ENCODE results near the gene TBC1D9B.

TBC1D9B gene

DNA sequence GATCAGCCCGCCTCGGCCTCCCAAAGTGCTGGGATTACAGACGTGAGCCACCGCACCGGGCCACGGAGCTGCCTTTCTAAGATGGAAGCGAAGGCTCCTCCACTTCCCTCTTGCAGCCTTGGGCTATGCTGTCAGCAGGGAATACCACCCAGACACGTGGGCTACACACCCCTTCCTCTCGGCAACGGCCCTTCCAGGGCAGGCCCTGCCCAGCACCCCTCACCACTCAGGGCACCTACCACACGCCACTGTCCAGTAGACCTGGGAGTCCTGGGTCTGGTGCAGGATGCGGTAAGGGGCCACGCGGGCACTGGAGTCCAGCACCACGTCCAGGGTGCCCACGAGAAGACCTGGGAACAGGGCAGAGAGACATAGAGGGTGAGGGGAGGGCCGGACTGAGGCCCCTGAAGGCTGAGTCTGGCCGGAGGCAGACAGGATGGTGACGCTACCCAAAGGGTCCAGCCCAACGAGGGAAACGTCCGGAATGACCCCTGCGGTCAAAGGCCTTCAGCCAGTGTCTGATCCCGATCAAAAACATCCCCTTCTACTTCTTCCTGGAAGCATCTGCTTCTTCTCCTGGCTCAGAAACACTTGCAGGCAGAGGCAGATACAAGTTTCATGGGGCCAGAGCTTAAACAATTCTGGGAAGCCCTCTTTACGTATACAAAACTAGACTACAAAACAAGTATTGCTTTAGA lies 3.1 kb downstream of the TBC1D9B start:
- H3K4me1 ChIP-seq (ENCODE audit: control insufficient read depth, insufficient read depth, low read length) = peaks cover 12% of the 10 kb centered on the region
- no peak overlapping the region for H3K4me3 ChIP-seq (ENCODE audit: low read length)
- H3K27me3 ChIP-seq (ENCODE audit: control insufficient read depth, insufficient read depth, low read length) = no peaks in the 10 kb centered on the region
- H3K36me3 ChIP-seq (ENCODE audit: control insufficient read depth, insufficient read depth, low read length) = no peaks in the 10 kb centered on the region
- H3K9me3 ChIP-seq (ENCODE audit: control insufficient read depth, low read length) = no peaks in the 10 kb centered on the region
- no peak overlapping the region for H3K9ac ChIP-seq (ENCODE audit: low read length)

DNA sequence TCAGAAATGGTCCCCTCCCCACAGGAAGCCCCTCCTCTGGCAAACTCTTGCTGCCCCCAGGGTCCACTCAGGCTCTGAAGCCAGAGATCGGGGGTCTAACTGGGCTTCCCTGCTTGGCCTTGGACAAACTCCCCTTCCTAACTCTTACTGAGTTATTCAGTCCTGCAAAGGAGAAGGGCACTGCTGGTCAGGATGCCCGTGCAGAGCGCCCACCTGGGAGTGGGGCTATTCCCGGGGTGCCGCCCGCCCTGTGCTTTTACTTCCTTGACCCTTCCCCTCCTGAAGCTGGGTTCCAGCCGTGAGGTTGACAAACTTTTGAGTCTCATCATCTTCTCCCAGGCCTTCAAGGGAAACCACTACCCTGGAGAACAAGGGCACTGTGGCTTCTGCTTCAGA lies 4.9 kb downstream of the TBC1D9B start:
- Histone ChIP-seq H3K9me3 (ENCODE audit: control insufficient read depth, low read length) (no peaks in the 10 kb centered on the region), H3K9ac (ENCODE audit: low read length) (no peak overlapping the region), H3K27me3 (ENCODE audit: control insufficient read depth, insufficient read depth, low read length) (no peaks in the 10 kb centered on the region), H3K4me1 (ENCODE audit: control insufficient read depth, insufficient read depth, low read length) (peaks cover 12% of the 10 kb centered on the region), H3K36me3 (ENCODE audit: control insufficient read depth, insufficient read depth, low read length) (no peaks in the 10 kb centered on the region), H3K4me3 (ENCODE audit: low read length) (no peak overlapping the region)

DNA sequence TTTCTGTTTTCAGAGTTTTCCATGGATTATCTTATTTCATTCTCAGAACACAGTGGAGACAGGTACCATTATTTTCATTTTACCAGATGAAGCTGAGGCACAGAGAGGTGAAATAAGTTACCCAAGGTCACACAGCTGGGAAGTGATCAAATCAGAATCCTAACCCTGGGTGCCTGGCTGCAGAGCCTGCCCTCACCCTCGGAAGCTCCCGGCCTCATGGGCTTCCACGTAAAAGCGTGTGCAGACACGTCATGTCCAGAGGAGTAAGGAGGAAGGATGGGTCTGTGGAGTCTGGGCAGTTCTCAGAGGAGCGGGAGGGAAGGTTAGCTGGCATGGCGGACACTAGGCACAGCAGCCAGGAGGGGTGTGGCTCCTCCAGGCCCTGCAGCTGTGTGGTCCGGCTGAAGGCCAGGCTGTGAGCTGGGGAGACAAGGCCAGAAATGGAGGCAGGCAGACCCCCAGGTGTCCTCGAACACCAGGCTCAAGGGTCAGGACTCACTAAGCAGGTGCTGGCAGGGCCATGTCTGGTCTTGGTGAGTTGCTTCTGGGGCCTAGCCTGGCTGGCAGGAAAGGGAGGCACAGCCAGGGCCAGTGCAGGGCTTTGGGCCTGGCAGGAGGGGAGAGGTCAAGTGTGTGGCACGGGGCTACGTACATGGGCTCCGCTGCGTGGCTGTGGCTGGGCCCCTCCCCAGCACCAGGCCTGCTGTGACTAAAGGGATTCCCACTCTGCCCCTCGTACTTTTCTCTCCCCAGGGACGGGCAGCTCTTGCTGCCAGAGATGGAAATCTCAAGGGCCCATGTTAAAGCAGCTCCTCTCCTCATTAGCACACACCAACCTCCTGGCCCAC lies 5.6 kb downstream of the TBC1D9B start:
- Histone ChIP-seq H3K9me3 (ENCODE audit: control insufficient read depth, low read length) (no peaks in the 10 kb centered on the region), H3K9ac (ENCODE audit: low read length) (no peak overlapping the region), H3K36me3 (ENCODE audit: control insufficient read depth, insufficient read depth, low read length) (no peaks in the 10 kb centered on the region), H3K4me1 (ENCODE audit: control insufficient read depth, insufficient read depth, low read length) (peaks cover 12% of the 10 kb centered on the region), H3K4me3 (ENCODE audit: low read length) (no peak overlapping the region), H3K27me3 (ENCODE audit: control insufficient read depth, insufficient read depth, low read length) (no peaks in the 10 kb centered on the region)

DNA sequence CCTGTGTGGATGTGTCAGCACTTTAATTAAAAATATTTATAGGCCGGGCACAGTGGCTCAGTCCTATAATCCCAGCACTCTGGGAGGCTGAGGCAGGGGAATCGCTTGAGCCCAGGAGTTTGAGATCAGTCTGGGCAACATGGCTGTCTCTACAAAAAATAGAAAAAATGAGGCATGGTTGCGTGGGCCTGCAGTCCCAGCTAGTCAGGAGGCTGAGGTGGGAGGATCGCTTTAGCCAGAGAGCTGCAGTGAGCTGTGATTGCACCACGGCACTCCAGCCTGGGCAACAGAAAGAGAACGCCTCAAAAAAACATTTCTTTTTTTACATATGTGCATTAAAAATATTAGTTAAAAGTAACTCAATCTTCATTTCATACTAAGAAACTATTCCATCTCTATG lies 6.2 kb downstream of the TBC1D9B start:
- Histone ChIP-seq H3K9me3 (ENCODE audit: control insufficient read depth, low read length) (no peaks in the 10 kb centered on the region), H3K4me1 (ENCODE audit: control insufficient read depth, insufficient read depth, low read length) (peaks cover 5% of the 10 kb centered on the region), H3K27me3 (ENCODE audit: control insufficient read depth, insufficient read depth, low read length) (no peaks in the 10 kb centered on the region), H3K4me3 (ENCODE audit: low read length) (no peak overlapping the region), H3K36me3 (ENCODE audit: control insufficient read depth, insufficient read depth, low read length) (no peaks in the 10 kb centered on the region), H3K9ac (ENCODE audit: low read length) (no peak overlapping the region)

DNA sequence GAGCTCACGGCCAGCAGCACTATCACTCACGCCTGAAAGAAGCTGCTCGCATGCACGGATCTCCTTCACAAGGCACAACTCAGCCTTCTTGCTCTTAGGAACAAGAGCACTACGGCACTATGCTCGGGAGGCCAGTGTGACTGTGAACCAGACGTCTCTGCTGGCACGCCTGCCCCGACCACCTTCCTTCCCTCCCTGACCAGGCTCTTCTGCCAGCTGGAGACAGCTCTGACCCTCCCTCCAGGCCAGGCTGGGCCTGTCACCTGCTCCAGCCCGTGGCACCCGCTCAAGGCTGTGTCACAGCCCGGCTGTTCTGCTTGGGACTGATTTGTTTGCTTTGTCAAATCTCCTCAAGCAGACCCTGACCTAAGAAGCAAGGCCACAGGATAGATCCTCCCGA lies 7.0 kb downstream of the TBC1D9B start:
- Histone ChIP-seq H3K9me3 (ENCODE audit: control insufficient read depth, low read length) (no peaks in the 10 kb centered on the region), H3K4me3 (ENCODE audit: low read length) (no peak overlapping the region), H3K4me1 (ENCODE audit: control insufficient read depth, insufficient read depth, low read length) (no peaks in the 10 kb centered on the region), H3K27me3 (ENCODE audit: control insufficient read depth, insufficient read depth, low read length) (no peaks in the 10 kb centered on the region), H3K36me3 (ENCODE audit: control insufficient read depth, insufficient read depth, low read length) (no peaks in the 10 kb centered on the region), H3K9ac (ENCODE audit: low read length) (no peak overlapping the region)

DNA sequence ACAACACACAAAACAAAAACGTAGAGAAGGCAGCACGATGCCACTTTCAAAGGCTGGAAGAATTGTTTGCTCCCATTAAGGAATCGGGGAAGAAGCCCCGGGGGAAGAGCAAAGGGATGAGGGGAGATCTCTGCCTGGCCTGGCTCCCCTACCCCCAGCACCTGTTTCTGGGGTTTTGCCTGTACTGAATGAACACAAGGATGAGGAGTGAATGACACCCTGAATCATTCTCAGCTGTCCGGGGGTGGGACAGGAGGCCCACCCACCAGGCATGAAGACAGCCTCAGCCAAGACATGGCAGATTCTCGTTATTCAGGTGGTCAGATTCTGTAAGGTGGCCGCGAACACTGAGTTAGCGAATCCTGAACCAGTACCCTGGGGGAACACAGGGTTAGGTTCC lies 7.5 kb downstream of the TBC1D9B start:
- Histone ChIP-seq H3K4me1 (ENCODE audit: control insufficient read depth, insufficient read depth, low read length) (no peaks in the 10 kb centered on the region), H3K9ac (ENCODE audit: low read length) (no peak overlapping the region), H3K36me3 (ENCODE audit: control insufficient read depth, insufficient read depth, low read length) (no peaks in the 10 kb centered on the region), H3K27me3 (ENCODE audit: control insufficient read depth, insufficient read depth, low read length) (no peaks in the 10 kb centered on the region), H3K4me3 (ENCODE audit: low read length) (no peak overlapping the region), H3K9me3 (ENCODE audit: control insufficient read depth, low read length) (no peaks in the 10 kb centered on the region)

DNA sequence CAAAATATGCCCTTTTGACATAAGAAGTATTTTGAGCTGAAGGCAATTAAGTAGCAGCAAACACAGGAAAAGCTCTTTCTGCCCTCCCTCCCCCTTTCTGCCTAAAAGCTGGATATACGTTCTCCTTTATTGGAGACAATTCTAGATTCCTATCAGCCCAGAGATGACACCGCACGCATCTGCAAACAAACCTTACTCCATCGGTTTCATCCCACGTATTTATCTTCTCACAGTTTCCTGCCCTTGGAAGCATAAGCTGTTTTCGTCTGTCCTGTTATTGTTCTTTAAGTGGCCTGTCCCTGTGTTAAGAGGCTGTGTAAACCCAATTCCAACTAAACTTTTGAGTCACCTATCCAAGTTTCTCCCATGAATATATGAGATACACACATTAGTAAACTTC lies 11.8 kb downstream of the TBC1D9B start:
- peaks cover 13% of the 10 kb centered on the region for H3K36me3 ChIP-seq (ENCODE audit: control insufficient read depth, insufficient read depth, low read length)
- H3K4me1 ChIP-seq (ENCODE audit: control insufficient read depth, insufficient read depth, low read length) = no peaks in the 10 kb centered on the region
- no peak overlapping the region for H3K4me3 ChIP-seq (ENCODE audit: low read length)
- H3K9me3 ChIP-seq (ENCODE audit: control insufficient read depth, low read length) = no peaks in the 10 kb centered on the region
- H3K27me3 ChIP-seq (ENCODE audit: control insufficient read depth, insufficient read depth, low read length) = no peaks in the 10 kb centered on the region
- H3K9ac ChIP-seq (ENCODE audit: low read length) = no peak overlapping the region

DNA sequence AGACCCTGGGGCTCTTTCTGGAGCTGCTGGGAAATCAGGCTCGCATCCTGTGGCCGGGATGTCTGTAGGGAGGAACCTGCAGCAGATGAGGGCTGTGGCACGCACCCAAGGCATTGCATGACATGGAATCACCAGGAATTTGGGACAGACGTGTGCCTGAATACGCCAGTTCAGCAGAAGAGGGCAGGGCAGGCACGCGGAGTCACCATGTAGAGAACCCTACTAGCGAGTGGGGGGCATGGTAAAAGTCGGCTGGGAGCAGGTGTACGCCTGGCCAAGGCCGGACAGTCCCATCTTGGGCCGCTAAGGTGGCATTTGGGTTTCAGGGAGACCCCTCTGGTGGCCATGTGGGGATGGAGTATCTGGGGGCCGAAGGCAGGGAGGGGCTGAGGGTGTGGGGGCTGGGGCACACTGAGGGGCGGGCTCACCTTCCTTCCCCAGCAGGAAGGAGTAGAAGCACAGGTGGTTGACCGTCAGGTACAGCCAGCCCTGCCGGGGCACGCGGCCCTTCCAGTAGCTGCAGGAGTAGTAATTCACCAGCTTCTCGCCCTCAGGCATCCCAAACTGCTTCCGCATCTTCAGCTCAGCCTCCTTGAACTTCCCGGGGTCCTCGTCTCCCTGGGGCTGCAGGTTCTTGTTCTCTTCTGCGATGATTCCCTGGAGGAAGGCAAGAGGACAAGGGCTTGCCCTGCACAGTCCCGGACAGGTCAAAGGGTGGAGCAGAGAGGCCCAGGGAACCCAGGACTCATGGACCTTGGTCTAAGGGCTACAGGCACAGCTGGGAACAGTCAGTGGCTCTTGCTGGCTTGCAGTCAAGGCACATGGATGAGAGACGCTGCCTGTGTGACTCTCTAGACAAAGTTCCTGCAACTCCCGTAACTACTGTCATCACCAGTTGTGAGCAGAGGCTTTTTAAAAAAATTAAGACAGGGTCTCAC lies 13.5 kb downstream of the TBC1D9B start:
- peaks cover 13% of the 10 kb centered on the region for H3K36me3 ChIP-seq (ENCODE audit: control insufficient read depth, insufficient read depth, low read length)

DNA sequence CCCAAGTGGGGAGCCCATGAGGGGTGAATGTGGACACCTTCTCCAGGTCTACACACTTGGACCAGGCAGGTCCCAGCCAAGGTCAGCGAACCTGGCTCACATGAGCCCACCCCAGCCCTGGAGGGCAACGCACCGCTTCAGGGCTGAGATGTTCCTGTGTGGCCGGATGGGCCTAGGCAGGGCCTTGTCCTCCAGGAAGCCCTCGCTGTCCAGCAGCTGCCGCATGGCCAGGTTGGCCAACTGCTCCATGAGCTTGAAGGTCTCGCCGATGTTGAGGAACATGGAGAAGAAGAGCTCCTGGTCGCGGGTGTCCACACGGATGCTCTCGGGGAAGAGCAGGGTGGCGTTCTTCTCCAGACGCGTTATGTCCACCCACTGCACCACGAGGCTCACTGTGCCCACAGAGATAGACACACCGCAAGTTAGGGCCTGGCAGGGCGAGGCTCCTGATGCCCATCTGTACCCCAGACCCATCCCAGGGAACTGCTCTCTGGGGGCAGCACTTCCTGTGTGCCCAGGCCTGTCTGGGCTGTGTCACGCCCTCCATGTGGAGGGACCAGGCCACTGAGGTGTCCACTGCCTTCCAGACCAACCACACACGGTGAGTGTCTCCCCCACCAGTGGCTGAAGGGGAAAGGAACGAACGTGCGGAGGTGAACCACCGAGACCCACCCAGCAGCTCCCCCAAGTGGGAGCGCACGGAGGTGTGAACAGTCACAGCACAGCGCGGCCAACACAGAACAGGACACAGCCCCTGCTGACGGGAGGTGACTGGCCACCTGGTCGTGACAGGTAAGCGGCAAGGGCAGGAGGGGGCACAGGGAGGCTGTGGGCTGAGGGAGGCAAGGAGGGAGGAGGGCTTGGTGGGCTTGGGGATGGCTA lies 14.4 kb downstream of the TBC1D9B start:
- no peaks in the 10 kb centered on the region for H3K9me3 ChIP-seq (ENCODE audit: control insufficient read depth, low read length)
- H3K4me3 ChIP-seq (ENCODE audit: low read length) = no peak overlapping the region
- no peaks in the 10 kb centered on the region for H3K4me1 ChIP-seq (ENCODE audit: control insufficient read depth, insufficient read depth, low read length)
- H3K36me3 ChIP-seq (ENCODE audit: control insufficient read depth, insufficient read depth, low read length) = peaks cover 13% of the 10 kb centered on the region
- no peak overlapping the region for H3K9ac ChIP-seq (ENCODE audit: low read length)
- no peaks in the 10 kb centered on the region for H3K27me3 ChIP-seq (ENCODE audit: control insufficient read depth, insufficient read depth, low read length)

More for the DNA sequence above, 13.5 kb downstream of the TBC1D9B start:
- no peaks in the 10 kb centered on the region for H3K9me3 ChIP-seq (ENCODE audit: control insufficient read depth, low read length)
- H3K4me3 ChIP-seq (ENCODE audit: low read length) = no peak overlapping the region
- H3K4me1 ChIP-seq (ENCODE audit: control insufficient read depth, insufficient read depth, low read length) = no peaks in the 10 kb centered on the region
- no peak overlapping the region for H3K9ac ChIP-seq (ENCODE audit: low read length)
- H3K27me3 ChIP-seq (ENCODE audit: control insufficient read depth, insufficient read depth, low read length) = no peaks in the 10 kb centered on the region

DNA sequence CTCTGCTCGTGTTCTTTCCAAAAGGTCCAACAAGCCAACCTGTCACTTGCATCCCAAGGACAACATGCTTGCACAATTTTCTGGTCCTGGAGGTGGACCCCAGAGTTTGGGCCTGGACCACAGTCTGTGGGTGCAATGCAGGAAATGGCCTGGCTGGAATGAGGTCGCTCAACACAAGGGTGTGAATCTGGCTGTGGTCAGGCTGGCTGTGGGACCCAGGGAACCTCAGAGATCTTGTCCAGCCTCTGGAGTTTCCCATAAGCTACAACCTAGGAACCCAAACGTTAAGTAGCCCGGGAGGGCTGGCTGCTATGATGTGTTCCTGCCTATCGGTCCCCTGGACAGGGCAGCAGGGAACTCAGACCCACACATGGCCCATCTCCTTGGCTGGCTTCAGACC lies 15.4 kb downstream of the TBC1D9B start:
- H3K9ac ChIP-seq (ENCODE audit: low read length) = no peak overlapping the region
- H3K36me3 ChIP-seq (ENCODE audit: control insufficient read depth, insufficient read depth, low read length) = peaks cover 23% of the 10 kb centered on the region

More for the DNA sequence above, 15.4 kb downstream of the TBC1D9B start:
- Histone ChIP-seq H3K4me3 (ENCODE audit: low read length) (no peak overlapping the region), H3K4me1 (ENCODE audit: control insufficient read depth, insufficient read depth, low read length) (no peaks in the 10 kb centered on the region), H3K9me3 (ENCODE audit: control insufficient read depth, low read length) (no peaks in the 10 kb centered on the region), H3K27me3 (ENCODE audit: control insufficient read depth, insufficient read depth, low read length) (no peaks in the 10 kb centered on the region)
